GM23338 (cell line): Measurements from ENCODE around the gene HARS2. TPM values are rescaled to one million over a fixed set of nuclear protein-coding genes. Genes with fewer than 3 reads are reported as not detected.

ENCODE experiments used
- ATAC-seq: fragments of 200-7000 bp; cut with Tn5 transposase; 3 replicates; pipeline ENCODE4 v1.9.1; 2020
- DNase-seq: peaks from one replicate; pipeline ENCODE4 v3.0.0-alpha.2; 2015; ENCODE audit warnings: low spot score
- H2AFZ ChIP-seq: fragments of 200-600 bp; sonication (generic); 2 replicates; pipeline ENCODE4 v1.8.0; 2016; ENCODE audit warnings: antibody characterized with exemption, mild to moderate bottlenecking, moderate library complexity
- H3F3A ChIP-seq: fragments of 200-600 bp; sonication (generic); replicated peaks from 2 replicates; pipeline ENCODE4 v1.8.0; 2017; ENCODE audit warnings: antibody characterized with exemption, mixed run types, low read depth
- H3K27ac ChIP-seq: fragments of 200-600 bp; sonication (generic); 2 replicates; pipeline ENCODE4 v1.6.1; 2016; ENCODE audit warnings: low read depth
- H3K27me3 ChIP-seq: fragments of 200-600 bp; sonication (generic); 2 replicates; pipeline ENCODE4 v1.8.0; 2016; ENCODE audit warnings: mild to moderate bottlenecking, mixed run types, moderate library complexity; ENCODE audit not compliant: insufficient read depth
- H3K36me3 ChIP-seq: fragments of 200-600 bp; sonication (generic); 2 replicates; pipeline ENCODE4 v1.8.0; 2016; ENCODE audit warnings: mild to moderate bottlenecking; ENCODE audit not compliant: insufficient read depth
- H3K4me1 ChIP-seq: fragments of 200-600 bp; sonication (generic); 2 replicates; pipeline ENCODE4 v1.8.0; 2016; ENCODE audit warnings: mild to moderate bottlenecking, moderate library complexity; ENCODE audit not compliant: insufficient read depth
- H3K4me2 ChIP-seq: fragments of 200-600 bp; sonication (generic); 2 replicates; pipeline ENCODE4 v1.7.1; 2017; ENCODE audit warnings: mixed run types
- H3K4me3 ChIP-seq: fragments of 200-600 bp; sonication (generic); 2 replicates; pipeline ENCODE4 v1.6.1; 2016; ENCODE audit warnings: mixed run types
- H3K79me2 ChIP-seq: fragments of 200-600 bp; sonication (generic); replicated peaks from 2 replicates; pipeline ENCODE4 v1.8.0; 2017; ENCODE audit warnings: mild to moderate bottlenecking; ENCODE audit not compliant: insufficient read depth
- H3K9me2 ChIP-seq: fragments of 200-600 bp; sonication (generic); 2 replicates; pipeline ENCODE4 v1.8.0; 2017; ENCODE audit not compliant: insufficient read depth
- H4K20me1 ChIP-seq: fragments of 200-600 bp; sonication (generic); replicated peaks from 2 replicates; pipeline ENCODE4 v1.8.0; 2017; ENCODE audit warnings: mild to moderate bottlenecking; ENCODE audit not compliant: insufficient read depth
- H3K27ac Mint-ChIP-seq: 2 replicates; pipeline ENCODE4 v1.8.0; 2020; ENCODE audit warnings: inconsistent platforms, mild to moderate bottlenecking, moderate library complexity, mixed read lengths
- H3K27me3 Mint-ChIP-seq: 3 replicates; pipeline ENCODE4 v1.8.0; 2022; ENCODE audit warnings: low read depth, mild to moderate bottlenecking, moderate library complexity, mixed read lengths, inconsistent platforms; ENCODE audit not compliant: insufficient read depth, poor library complexity
- H3K36me3 Mint-ChIP-seq: 3 replicates; pipeline ENCODE4 v1.8.0; 2021; ENCODE audit warnings: low read depth, mild to moderate bottlenecking, inconsistent platforms, moderate library complexity, mixed read lengths
- H3K4me1 Mint-ChIP-seq: 3 replicates; pipeline ENCODE4 v1.8.0; 2020; ENCODE audit warnings: mild to moderate bottlenecking, inconsistent platforms, mixed read lengths
- H3K4me3 Mint-ChIP-seq: 3 replicates; pipeline ENCODE4 v1.8.0; 2021; ENCODE audit warnings: moderate library complexity, mild to moderate bottlenecking, inconsistent platforms, mixed read lengths
- H3K9me3 Mint-ChIP-seq: 3 replicates; pipeline ENCODE4 v1.8.0; 2020; ENCODE audit warnings: moderate library complexity, mild to moderate bottlenecking, inconsistent platforms, mixed read lengths
- CTCF ChIP-seq, 2 experiments: fragments of 200-600 bp in 1 of 2; sonication (generic) in 1 of 2; conservative IDR thresholded peaks; 2 replicates each; pipeline versions ENCODE4 v1.5.1 to v1.6.1; 2016 to 2017; ENCODE audit warnings: antibody characterized with exemption in 2 of 2, low read depth in 2 of 2, mild to moderate bottlenecking in 2 of 2, moderate library complexity in 1 of 2
- EZH2 ChIP-seq: fragments of 200-600 bp; sonication (generic); IDR thresholded peaks from one replicate; pipeline ENCODE4 v1.8.0; 2017; ENCODE audit warnings: antibody characterized with exemption, mild to moderate bottlenecking, low read depth; ENCODE audit not compliant: unreplicated experiment
- JUNB ChIP-seq: IDR thresholded peaks from one replicate; pipeline ENCODE4 v1.6.1; 2016; ENCODE audit warnings: antibody characterized with exemption; ENCODE audit not compliant: unreplicated experiment
- NANOG ChIP-seq: IDR thresholded peaks from 2 replicates; pipeline ENCODE4 v1.6.1; 2016; ENCODE audit warnings: antibody characterized with exemption, borderline replicate concordance
- POLR2AphosphoS5 ChIP-seq: IDR thresholded peaks from 2 replicates; pipeline ENCODE4 v1.6.1; 2016; ENCODE audit warnings: antibody characterized with exemption, low read depth
- STAT1 ChIP-seq: IDR thresholded peaks from one replicate; pipeline ENCODE4 v1.6.1; 2016; ENCODE audit warnings: antibody characterized with exemption; ENCODE audit not compliant: unreplicated experiment
- ZNF114 ChIP-seq: fragments of 250-450 bp; sonication (Bioruptor Pico); IDR thresholded peaks from 2 replicates; pipeline ENCODE4 v1.5.0; 2020; ENCODE audit warnings: mild to moderate bottlenecking, moderate library complexity
- ZNF331 ChIP-seq: fragments of 250-450 bp; sonication (Bioruptor Pico); IDR thresholded peaks from 2 replicates; pipeline ENCODE4 v1.5.0; 2020; ENCODE audit warnings: low read depth, mild to moderate bottlenecking, moderate library complexity
- polyA plus RNA-seq: library from polyadenylated mRNA; unstranded; fragments of >200 nt; fragmentation: Nextera tagmentation; extraction: Ambion mirVana; gene quantifications from 2 replicates; pipeline ENCODE4 v1.2.1, GENCODE V29; 2016
- total RNA-seq: library from RNA; depleted of rRNA; stranded (reverse); fragments of >200 nt; shearing (Covaris generic); gene quantifications from 2 replicates; pipeline ENCODE4 v1.2.3, GENCODE V29; 2014
- TF ChIP-seq, protein P1 (sequence below): IDR thresholded peaks from one replicate; pipeline ENCODE4 v1.6.1; 2018; ENCODE audit warnings: antibody characterized with exemption; ENCODE audit not compliant: unreplicated experiment
- TF ChIP-seq, protein P2 (sequence below): fragments of 250-450 bp; sonication (Bioruptor Pico); IDR thresholded peaks from 2 replicates; pipeline ENCODE4 v1.5.0; 2020; ENCODE audit warnings: mild to moderate bottlenecking, moderate library complexity

The HARS2 gene
- total and polyA plus RNA-seq, 2 experiments from 2014 or later, result 14.4 to 21.6 TPM

- Mint-ChIP-seq H3K27ac (no peak overlapping the region), H3K9me3 (no peaks in the 10 kb centered on the region), H3K36me3 (peaks cover 72% of the 10 kb centered on the region), H3K27me3 (peaks cover 5% of the 10 kb centered on the region), H3K4me3 (no peak overlapping the region), H3K4me1 (peaks cover 9% of the 10 kb centered on the region)
- H2AFZ ChIP-seq, result no peak overlapping the region
- H3K4me3 ChIP-seq, result no peak overlapping the region
- peaks cover 14% of the 10 kb centered on the region; the same call in 1 of the 2 replicates for H3F3A ChIP-seq
- H3K27me3 ChIP-seq, result no peaks in the 10 kb centered on the region
- H3K9me2 ChIP-seq, result no peaks in the 10 kb centered on the region
- no peak overlapping the region for H3K4me2 ChIP-seq
- no peak for TF ChIP-seq POLR2AphosphoS5
- H4K20me1 ChIP-seq, result no peaks in the 10 kb centered on the region
- H3K4me1 ChIP-seq, result peaks cover 6% of the 10 kb centered on the region
- ATAC-seq, result no peak
- no peaks in the 10 kb centered on the region for H3K79me2 ChIP-seq
- no peak for DNase-seq
- H3K27ac ChIP-seq, result no peak overlapping the region
- peaks cover 14% of the 10 kb centered on the region; the same call in 1 of the 2 replicates for H3K36me3 ChIP-seq
Observed at GRCh38 chr5:140674629-140675028, 16.6 kb upstream of the HARS2 start.

- H3K27me3 Mint-ChIP-seq, result peaks cover 4% of the 10 kb centered on the region
- Histone ChIP-seq H3K27me3 (no peaks in the 10 kb centered on the region), H3K4me1 (no peaks in the 10 kb centered on the region), H3F3A (peaks cover 10% of the 10 kb centered on the region; the same call in 1 of the 2 replicates), H3K79me2 (no peaks in the 10 kb centered on the region), H3K27ac (no peak overlapping the region), H4K20me1 (no peaks in the 10 kb centered on the region; the same call in 1 of the 2 replicates), H3K4me3 (no peak overlapping the region), H3K9me2 (no peaks in the 10 kb centered on the region), H3K4me2 (no peak overlapping the region), H2AFZ (no peak overlapping the region), H3K36me3 (peaks cover 14% of the 10 kb centered on the region)
- H3K9me3 Mint-ChIP-seq, result no peaks in the 10 kb centered on the region
- TF ChIP-seq, protein P1, sequence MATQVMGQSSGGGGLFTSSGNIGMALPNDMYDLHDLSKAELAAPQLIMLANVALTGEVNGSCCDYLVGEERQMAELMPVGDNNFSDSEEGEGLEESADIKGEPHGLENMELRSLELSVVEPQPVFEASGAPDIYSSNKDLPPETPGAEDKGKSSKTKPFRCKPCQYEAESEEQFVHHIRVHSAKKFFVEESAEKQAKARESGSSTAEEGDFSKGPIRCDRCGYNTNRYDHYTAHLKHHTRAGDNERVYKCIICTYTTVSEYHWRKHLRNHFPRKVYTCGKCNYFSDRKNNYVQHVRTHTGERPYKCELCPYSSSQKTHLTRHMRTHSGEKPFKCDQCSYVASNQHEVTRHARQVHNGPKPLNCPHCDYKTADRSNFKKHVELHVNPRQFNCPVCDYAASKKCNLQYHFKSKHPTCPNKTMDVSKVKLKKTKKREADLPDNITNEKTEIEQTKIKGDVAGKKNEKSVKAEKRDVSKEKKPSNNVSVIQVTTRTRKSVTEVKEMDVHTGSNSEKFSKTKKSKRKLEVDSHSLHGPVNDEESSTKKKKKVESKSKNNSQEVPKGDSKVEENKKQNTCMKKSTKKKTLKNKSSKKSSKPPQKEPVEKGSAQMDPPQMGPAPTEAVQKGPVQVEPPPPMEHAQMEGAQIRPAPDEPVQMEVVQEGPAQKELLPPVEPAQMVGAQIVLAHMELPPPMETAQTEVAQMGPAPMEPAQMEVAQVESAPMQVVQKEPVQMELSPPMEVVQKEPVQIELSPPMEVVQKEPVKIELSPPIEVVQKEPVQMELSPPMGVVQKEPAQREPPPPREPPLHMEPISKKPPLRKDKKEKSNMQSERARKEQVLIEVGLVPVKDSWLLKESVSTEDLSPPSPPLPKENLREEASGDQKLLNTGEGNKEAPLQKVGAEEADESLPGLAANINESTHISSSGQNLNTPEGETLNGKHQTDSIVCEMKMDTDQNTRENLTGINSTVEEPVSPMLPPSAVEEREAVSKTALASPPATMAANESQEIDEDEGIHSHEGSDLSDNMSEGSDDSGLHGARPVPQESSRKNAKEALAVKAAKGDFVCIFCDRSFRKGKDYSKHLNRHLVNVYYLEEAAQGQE, result no peak
- TF ChIP-seq STAT1 (no peak), JUNB (no peak), POLR2AphosphoS5 (no peak), EZH2 (no peak), ZNF331 (CRISPR knock-in tag) (no peak), ZNF114 (CRISPR knock-in tag) (no peak), NANOG (no peak), CTCF (conservative IDR thresholded peaks at IDR 0.05; ENCODE audit: low read depth in 2 of 2) (no peak)
- TF ChIP-seq, protein P2, sequence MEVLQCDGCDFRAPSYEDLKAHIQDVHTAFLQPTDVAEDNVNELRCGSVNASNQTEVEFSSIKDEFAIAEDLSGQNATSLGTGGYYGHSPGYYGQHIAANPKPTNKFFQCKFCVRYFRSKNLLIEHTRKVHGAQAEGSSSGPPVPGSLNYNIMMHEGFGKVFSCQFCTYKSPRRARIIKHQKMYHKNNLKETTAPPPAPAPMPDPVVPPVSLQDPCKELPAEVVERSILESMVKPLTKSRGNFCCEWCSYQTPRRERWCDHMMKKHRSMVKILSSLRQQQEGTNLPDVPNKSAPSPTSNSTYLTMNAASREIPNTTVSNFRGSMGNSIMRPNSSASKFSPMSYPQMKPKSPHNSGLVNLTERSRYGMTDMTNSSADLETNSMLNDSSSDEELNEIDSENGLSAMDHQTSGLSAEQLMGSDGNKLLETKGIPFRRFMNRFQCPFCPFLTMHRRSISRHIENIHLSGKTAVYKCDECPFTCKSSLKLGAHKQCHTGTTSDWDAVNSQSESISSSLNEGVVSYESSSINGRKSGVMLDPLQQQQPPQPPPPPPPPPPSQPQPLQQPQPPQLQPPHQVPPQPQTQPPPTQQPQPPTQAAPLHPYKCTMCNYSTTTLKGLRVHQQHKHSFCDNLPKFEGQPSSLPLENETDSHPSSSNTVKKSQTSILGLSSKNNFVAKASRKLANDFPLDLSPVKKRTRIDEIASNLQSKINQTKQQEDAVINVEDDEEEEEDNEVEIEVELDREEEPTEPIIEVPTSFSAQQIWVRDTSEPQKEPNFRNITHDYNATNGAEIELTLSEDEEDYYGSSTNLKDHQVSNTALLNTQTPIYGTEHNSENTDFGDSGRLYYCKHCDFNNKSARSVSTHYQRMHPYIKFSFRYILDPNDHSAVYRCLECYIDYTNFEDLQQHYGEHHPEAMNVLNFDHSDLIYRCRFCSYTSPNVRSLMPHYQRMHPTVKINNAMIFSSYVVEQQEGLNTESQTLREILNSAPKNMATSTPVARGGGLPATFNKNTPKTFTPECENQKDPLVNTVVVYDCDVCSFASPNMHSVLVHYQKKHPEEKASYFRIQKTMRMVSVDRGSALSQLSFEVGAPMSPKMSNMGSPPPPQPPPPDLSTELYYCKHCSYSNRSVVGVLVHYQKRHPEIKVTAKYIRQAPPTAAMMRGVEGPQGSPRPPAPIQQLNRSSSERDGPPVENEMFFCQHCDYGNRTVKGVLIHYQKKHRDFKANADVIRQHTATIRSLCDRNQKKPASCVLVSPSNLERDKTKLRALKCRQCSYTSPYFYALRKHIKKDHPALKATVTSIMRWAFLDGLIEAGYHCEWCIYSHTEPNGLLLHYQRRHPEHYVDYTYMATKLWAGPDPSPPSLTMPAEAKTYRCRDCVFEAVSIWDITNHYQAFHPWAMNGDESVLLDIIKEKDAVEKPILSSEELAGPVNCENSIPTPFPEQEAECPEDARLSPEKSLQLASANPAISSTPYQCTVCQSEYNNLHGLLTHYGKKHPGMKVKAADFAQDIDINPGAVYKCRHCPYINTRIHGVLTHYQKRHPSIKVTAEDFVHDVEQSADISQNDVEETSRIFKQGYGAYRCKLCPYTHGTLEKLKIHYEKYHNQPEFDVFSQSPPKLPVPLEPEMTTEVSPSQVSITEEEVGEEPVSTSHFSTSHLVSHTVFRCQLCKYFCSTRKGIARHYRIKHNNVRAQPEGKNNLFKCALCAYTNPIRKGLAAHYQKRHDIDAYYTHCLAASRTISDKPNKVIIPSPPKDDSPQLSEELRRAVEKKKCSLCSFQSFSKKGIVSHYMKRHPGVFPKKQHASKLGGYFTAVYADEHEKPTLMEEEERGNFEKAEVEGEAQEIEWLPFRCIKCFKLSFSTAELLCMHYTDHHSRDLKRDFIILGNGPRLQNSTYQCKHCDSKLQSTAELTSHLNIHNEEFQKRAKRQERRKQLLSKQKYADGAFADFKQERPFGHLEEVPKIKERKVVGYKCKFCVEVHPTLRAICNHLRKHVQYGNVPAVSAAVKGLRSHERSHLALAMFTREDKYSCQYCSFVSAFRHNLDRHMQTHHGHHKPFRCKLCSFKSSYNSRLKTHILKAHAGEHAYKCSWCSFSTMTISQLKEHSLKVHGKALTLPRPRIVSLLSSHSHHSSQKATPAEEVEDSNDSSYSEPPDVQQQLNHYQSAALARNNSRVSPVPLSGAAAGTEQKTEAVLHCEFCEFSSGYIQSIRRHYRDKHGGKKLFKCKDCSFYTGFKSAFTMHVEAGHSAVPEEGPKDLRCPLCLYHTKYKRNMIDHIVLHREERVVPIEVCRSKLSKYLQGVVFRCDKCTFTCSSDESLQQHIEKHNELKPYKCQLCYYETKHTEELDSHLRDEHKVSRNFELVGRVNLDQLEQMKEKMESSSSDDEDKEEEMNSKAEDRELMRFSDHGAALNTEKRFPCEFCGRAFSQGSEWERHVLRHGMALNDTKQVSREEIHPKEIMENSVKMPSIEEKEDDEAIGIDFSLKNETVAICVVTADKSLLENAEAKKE (CRISPR knock-in tag), result no peak
- no peak for ATAC-seq
- no peaks in the 10 kb centered on the region for H3K4me1 Mint-ChIP-seq
- no peak for DNase-seq
- H3K4me3 Mint-ChIP-seq, result no peak overlapping the region
- H3K36me3 Mint-ChIP-seq, result peaks cover 62% of the 10 kb centered on the region
- no peak overlapping the region for H3K27ac Mint-ChIP-seq
Observed at GRCh38 chr5:140677947-140678346, 13.3 kb upstream of the HARS2 start.
